Fibroblast of lung (primary cell): ENCODE results near the gene TAC3. TPM values are rescaled to one million over a fixed set of nuclear protein-coding genes. Genes with fewer than 3 reads are reported as not detected.

Source experiments
- DNase-seq, 2 donors: peaks; one replicate each; pipeline versions ENCODE4 v3.0.0 to v3.0.0-alpha.2; 2010; ENCODE audit warnings: low read depth in 2 of 2
- H2AFZ ChIP-seq: 2 replicates; pipeline ENCODE4 v1.5.1; 2012; ENCODE audit warnings: low read length, control low read depth, inconsistent platforms
- H3K27ac ChIP-seq: 2 replicates; pipeline ENCODE4 v1.5.1; 2011; ENCODE audit warnings: low read length, control low read depth; ENCODE audit not compliant: insufficient read depth
- H3K27me3 ChIP-seq: 2 replicates; pipeline ENCODE4 v1.5.1; 2011; ENCODE audit warnings: mild to moderate bottlenecking, low read length; ENCODE audit not compliant: control insufficient read depth, insufficient read depth
- H3K36me3 ChIP-seq: 2 replicates; pipeline ENCODE4 v1.5.1; 2011; ENCODE audit warnings: low read length; ENCODE audit not compliant: control insufficient read depth, insufficient read depth
- H3K4me1 ChIP-seq: 2 replicates; pipeline ENCODE4 v1.5.1; 2011; ENCODE audit warnings: low read length; ENCODE audit not compliant: control insufficient read depth, insufficient read depth; ENCODE audit errors: extremely low read depth
- H3K4me2 ChIP-seq: 2 replicates; pipeline ENCODE4 v1.5.1; 2011; ENCODE audit warnings: low read length, control low read depth; ENCODE audit not compliant: insufficient read depth; ENCODE audit errors: extremely low read depth
- H3K4me3 ChIP-seq, 4 experiments: fragments of 200-600 bp in 1 of 4; sonication (generic) in 1 of 4; replicated peaks in 1 of 4; 2 replicates each; pipeline ENCODE4 v1.5.1; 2011 to 2016; ENCODE audit warnings: low read length in 4 of 4, low read depth in 3 of 4, mild to moderate bottlenecking in 3 of 4, control low read depth in 2 of 4, inconsistent platforms in 1 of 4, mixed read lengths in 1 of 4; ENCODE audit not compliant: insufficient read depth in 1 of 4; ENCODE audit errors: control extremely low read depth in 1 of 4
- H3K79me2 ChIP-seq: 2 replicates; pipeline ENCODE4 v1.5.1; 2012; ENCODE audit warnings: mild to moderate bottlenecking, low read length, inconsistent platforms; ENCODE audit not compliant: control insufficient read depth, insufficient read depth
- H3K9ac ChIP-seq: 2 replicates; pipeline ENCODE4 v1.5.1; 2011; ENCODE audit warnings: mild to moderate bottlenecking, low read length, control low read depth; ENCODE audit not compliant: insufficient read depth
- H3K9me3 ChIP-seq: 2 replicates; pipeline ENCODE4 v1.5.1; 2012; ENCODE audit warnings: low read depth, low read length; ENCODE audit not compliant: control insufficient read depth, insufficient read depth
- H4K20me1 ChIP-seq: 2 replicates; pipeline ENCODE4 v1.5.1; 2011; ENCODE audit warnings: low read length; ENCODE audit not compliant: control insufficient read depth, insufficient read depth; ENCODE audit errors: extremely low read depth
- EZH2 ChIP-seq: IDR thresholded peaks from 2 replicates; pipeline ENCODE4 v1.5.1; 2012; ENCODE audit warnings: low read length, control low read depth, mild to moderate bottlenecking; ENCODE audit errors: missing control alignments
- polyA plus RNA-seq, 2 donors: library from polyadenylated mRNA; depleted of rRNA in 1 of 2; stranded (reverse) in 1 of 2; unstranded in 1 of 2; fragments of >200 nt; gene quantifications; 2 replicates each; pipeline ENCODE4 v1.2.1, GENCODE V29; 2011 to 2012; ENCODE audit warnings: missing spikeins in 1 of 2
- total RNA-seq: library from RNA; depleted of rRNA; stranded (reverse); fragments of >200 nt; gene quantifications from 2 replicates; pipeline ENCODE4 v1.2.1, GENCODE V29; 2014
- TF ChIP-seq, protein P1 (sequence below), 2 donors: IDR thresholded peaks in 1 of 2; conservative IDR thresholded peaks in 1 of 2; 1 replicate in 1 of 2; 2 replicates in 1 of 2; pipeline ENCODE4 v1.5.1; 2011 to 2012; ENCODE audit warnings: low read length in 2 of 2, control low read depth in 1 of 2, inconsistent platforms in 1 of 2, low read depth in 1 of 2, mild to moderate bottlenecking in 1 of 2

The TAC3 gene
- total and polyA plus RNA-seq, 2 donors (not counting 1 experiment from before 2014, with no cell fraction given), result 0.17 to 0.36 TPM

DNA sequence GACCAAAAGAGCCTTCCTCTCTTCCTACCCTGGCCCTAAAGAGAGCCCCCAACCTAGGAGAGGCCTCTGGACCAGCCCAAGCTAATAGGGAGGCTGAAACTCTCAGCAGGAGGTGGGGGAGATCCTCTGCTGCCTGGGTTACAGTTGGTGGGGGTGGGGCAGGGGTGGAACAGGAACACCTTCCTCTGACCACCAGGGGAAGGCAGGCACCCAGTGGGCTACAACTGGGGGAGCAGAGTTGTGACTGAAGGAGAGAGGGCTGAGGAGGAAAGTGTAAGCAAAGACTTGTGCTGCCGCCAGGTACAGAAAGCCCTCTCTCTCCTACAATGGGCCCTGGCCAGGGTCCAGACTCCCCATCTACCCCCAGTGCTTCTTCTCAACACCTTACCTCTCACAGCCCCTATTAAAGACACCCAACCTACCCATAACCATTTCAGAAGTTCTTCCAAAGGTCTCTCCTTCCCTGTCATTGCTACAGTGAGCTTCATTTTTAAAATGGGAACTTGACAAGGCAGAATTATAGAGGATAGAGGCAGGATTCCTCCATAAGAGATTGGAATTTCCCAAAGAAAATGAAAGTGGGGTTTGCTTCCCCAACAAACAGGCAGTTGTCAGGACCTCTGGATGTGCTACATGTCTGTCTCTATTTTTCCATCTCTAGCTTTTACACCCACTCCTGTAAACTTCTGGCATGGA, 32.2 kb upstream of the TAC3 start:
- Histone ChIP-seq H3K27me3 (peaks cover 6% of the 10 kb centered on the region), H3K27ac (no peak overlapping the region), H3K4me1 (no peaks in the 10 kb centered on the region), H3K9me3 (no peaks in the 10 kb centered on the region), H3K4me3 (no peak overlapping the region), H3K36me3 (no peaks in the 10 kb centered on the region), H4K20me1 (no peaks in the 10 kb centered on the region), H3K79me2 (no peaks in the 10 kb centered on the region), H3K9ac (no peak overlapping the region), H3K4me2 (no peak overlapping the region), H2AFZ (no peak overlapping the region)
- DNase-seq, result no peak
- no peak for TF ChIP-seq EZH2
- TF ChIP-seq, protein P1, sequence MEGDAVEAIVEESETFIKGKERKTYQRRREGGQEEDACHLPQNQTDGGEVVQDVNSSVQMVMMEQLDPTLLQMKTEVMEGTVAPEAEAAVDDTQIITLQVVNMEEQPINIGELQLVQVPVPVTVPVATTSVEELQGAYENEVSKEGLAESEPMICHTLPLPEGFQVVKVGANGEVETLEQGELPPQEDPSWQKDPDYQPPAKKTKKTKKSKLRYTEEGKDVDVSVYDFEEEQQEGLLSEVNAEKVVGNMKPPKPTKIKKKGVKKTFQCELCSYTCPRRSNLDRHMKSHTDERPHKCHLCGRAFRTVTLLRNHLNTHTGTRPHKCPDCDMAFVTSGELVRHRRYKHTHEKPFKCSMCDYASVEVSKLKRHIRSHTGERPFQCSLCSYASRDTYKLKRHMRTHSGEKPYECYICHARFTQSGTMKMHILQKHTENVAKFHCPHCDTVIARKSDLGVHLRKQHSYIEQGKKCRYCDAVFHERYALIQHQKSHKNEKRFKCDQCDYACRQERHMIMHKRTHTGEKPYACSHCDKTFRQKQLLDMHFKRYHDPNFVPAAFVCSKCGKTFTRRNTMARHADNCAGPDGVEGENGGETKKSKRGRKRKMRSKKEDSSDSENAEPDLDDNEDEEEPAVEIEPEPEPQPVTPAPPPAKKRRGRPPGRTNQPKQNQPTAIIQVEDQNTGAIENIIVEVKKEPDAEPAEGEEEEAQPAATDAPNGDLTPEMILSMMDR (conservative IDR thresholded peaks at IDR 0.05 in 1 of 2, IDR thresholded peaks at IDR 0.05 in 1 of 2; ENCODE audit: low read depth in 1 of 2, low read length in 2 of 2), result no peak

DNA sequence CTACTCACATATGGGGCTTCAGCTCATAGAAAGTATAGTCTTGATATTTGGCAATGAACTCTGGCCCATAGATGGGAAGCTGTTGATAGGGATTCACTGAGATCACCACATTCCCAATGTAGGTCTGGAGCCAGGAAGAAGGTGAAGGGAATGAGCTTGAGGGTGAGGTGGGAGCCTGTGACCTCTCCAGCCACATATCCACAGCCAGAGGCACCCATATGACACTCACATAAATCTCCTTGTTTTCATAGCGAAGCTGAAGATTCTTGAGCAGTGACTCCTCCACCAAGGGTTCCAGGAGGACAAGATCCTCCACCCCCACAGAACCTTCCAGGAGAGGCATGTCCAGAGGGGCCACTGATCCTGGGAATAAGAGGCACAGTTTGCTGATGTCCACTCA, 31.7 kb upstream of the TAC3 start:
- Histone ChIP-seq H3K9me3 (no peaks in the 10 kb centered on the region), H3K4me1 (no peaks in the 10 kb centered on the region), H3K27ac (no peak overlapping the region), H3K4me3 (no peak overlapping the region), H3K9ac (no peak overlapping the region), H3K27me3 (peaks cover 8% of the 10 kb centered on the region), H2AFZ (no peak overlapping the region), H3K79me2 (no peaks in the 10 kb centered on the region), H4K20me1 (no peaks in the 10 kb centered on the region), H3K36me3 (no peaks in the 10 kb centered on the region), H3K4me2 (no peak overlapping the region)
- DNase-seq, result peak in 1 of 2 donors; percentile 40
- TF ChIP-seq, protein P1 (conservative IDR thresholded peaks at IDR 0.05 in 1 of 2, IDR thresholded peaks at IDR 0.05 in 1 of 2; ENCODE audit: low read depth in 1 of 2, low read length in 2 of 2), result no peak
- no peak for TF ChIP-seq EZH2

DNA sequence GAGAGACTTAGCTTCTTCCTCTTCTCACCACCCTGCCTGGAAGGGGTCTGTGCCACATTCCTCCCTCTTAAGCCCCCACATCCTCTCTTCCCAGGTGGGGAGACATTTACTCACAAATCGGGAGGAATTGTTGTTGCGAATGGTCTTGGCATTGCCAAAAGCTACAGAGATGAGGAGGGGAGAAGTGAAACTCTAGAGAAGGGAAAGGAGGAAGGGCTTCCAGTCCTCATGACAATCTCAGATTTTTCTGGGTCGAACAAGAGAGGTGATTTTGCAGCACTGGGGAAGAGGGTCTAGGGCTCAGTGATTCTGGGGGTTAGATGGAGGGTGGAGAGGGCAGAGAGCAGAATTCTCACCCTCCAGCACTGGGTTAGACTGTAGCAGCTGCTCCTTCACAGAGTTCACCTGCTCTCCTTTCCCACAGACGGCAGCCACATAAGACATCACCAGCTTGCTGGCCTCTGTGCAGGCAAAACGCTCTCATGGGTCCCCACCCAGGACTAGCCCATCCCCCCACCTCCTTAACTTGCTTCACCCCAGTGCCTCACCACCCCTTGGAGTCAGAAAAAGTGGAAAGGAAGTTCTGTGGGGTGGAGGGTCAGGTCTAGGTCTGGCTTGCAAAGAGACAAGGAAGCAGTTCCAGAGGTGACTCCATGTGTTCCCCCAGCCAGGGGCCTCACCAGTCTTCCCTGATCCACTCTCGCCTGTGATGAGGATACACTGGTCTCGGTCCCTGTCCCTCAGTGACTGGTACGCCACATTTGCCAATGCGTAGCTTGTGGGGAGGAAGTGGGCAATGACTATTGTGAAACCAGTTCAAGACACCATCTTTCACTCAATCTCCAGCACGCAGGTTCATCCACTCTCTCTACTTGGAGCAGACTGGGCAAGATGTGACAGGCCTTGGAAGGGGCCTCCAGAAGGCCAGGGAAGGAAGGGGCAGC, 30.9 kb upstream of the TAC3 start:
- Histone ChIP-seq H3K36me3 (no peaks in the 10 kb centered on the region), H3K9me3 (no peaks in the 10 kb centered on the region), H3K9ac (no peak overlapping the region), H3K4me1 (no peaks in the 10 kb centered on the region), H2AFZ (no peak overlapping the region), H3K27ac (no peak overlapping the region), H3K79me2 (no peaks in the 10 kb centered on the region), H4K20me1 (no peaks in the 10 kb centered on the region), H3K27me3 (peaks cover 12% of the 10 kb centered on the region), H3K4me2 (no peak overlapping the region), H3K4me3 (no peak overlapping the region)
- no peak for TF ChIP-seq EZH2
- TF ChIP-seq, protein P1 (conservative IDR thresholded peaks at IDR 0.05 in 1 of 2, IDR thresholded peaks at IDR 0.05 in 1 of 2; ENCODE audit: low read depth in 1 of 2, low read length in 2 of 2), result no peak
- DNase-seq, result no peak
